Activated CD8-positive, alpha-beta memory T cell treated with anti-CD3 and anti-CD28 coated beads for 36 hours (primary cell): ENCODE data around the gene SSR4. TPM values are rescaled to one million over a fixed set of nuclear protein-coding genes. Genes with fewer than 3 reads are reported as not detected.
"Not testable (repeated sequence)": the region's sequence is repeated elsewhere in the genome, so short reads cannot be mapped to it uniquely, and the experiment has no call there.

Experiments used
- CTCF ChIA-PET: fragments of 350-600 bp; sonication (Branson Sonifier 250); formaldehyde crosslinking; loops from one replicate; lab custom pipeline; 2021; ENCODE audit warnings: antibody characterized with exemption; lab: Charles Lee
- POLR2A ChIA-PET: fragments of 350-600 bp; sonication (Branson Sonifier 250); formaldehyde crosslinking; loops from one replicate; lab custom pipeline; 2021; ENCODE audit warnings: antibody characterized with exemption; lab: Charles Lee
- total RNA-seq, 2 experiments: library from RNA; stranded (reverse); gene quantifications; one replicate each; pipeline ENCODE4 v1.2.3, GENCODE V29; 2021

SSR4 gene
- 100 to 1,000 TPM; 155 to 163 TPM for total RNA-seq

- POLR2A ChIA-PET, result interaction anchor here (1.4 kb wide), 1 partner anchor 130 kb away, joined by 7 read pairs; no protein-coding TSS in a partner anchor
Observed at GRCh38 chrX:153794018-153794896, at the start of gene SSR4, which contains the start of gene IDH3G. Gene SSR4 (plus strand): TSS chrX:153794668. CDS start chrX:153794688, 20 bp downstream. Gene IDH3G (minus strand): TSS chrX:153794375. CDS start chrX:153794326, 49 bp downstream.

GRCh38 chrX:153745067-153745433 lies 49.4 kb upstream of the SSR4 start:
- CTCF ChIA-PET, POLR2A ChIA-PET: not testable (repeated sequence)

More at GRCh38 chrX:153794018-153794896, at the start of gene SSR4, which contains the start of gene IDH3G:
- CTCF ChIA-PET, result no interaction called here

- POLR2A ChIA-PET, result no interaction called here
- CTCF ChIA-PET, result interaction anchor here (0.6 kb wide), 1 partner anchor 199 kb away, joined by 3 read pairs; no protein-coding TSS in a partner anchor
Observed at GRCh38 chrX:153746359-153746758, 48.1 kb upstream of the SSR4 start.

- CTCF ChIA-PET, result interaction anchor here (0.7 kb wide), 1 partner anchor 291 kb away, joined by 3 read pairs; no protein-coding TSS in a partner anchor
Observed at GRCh38 chrX:153746991-153747390, 47.5 kb upstream of the SSR4 start.

GRCh38 chrX:153749017-153749416 lies 45.5 kb upstream of the SSR4 start:
- POLR2A ChIA-PET, CTCF ChIA-PET: not testable (repeated sequence)

More at GRCh38 chrX:153746991-153747390, 47.5 kb upstream of the SSR4 start:
- POLR2A ChIA-PET, result not testable (repeated sequence)

- POLR2A ChIA-PET, result no interaction called here
- CTCF ChIA-PET, result no interaction called here
Observed at GRCh38 chrX:153750127-153750774, 44.2 kb upstream of the SSR4 start.

- ChIA-PET POLR2A (no interaction called here), CTCF (interaction anchor here (0.6 to 0.7 kb wide), 4 partner anchors 22 to 797 kb away, joined by 3 to 5 read pairs (median 3); no protein-coding TSS in a partner anchor)
Observed at GRCh38 chrX:153755136-153755535, 39.3 kb upstream of the SSR4 start.

GRCh38 chrX:153761863-153762262 lies 32.6 kb upstream of the SSR4 start:
- CTCF ChIA-PET, result interaction anchor here (2.2 kb wide), 1 partner anchor 187 kb away, joined by 5 read pairs; no protein-coding TSS in a partner anchor

GRCh38 chrX:153762626-153763173 lies 31.8 kb upstream of the SSR4 start:
- ChIA-PET POLR2A (no interaction called here), CTCF (interaction anchor here (1.6 to 2.3 kb wide), 3 partner anchors 160 to 186 kb away, joined by 4 to 8 read pairs (median 5); no protein-coding TSS in a partner anchor)

More at GRCh38 chrX:153761863-153762262, 32.6 kb upstream of the SSR4 start:
- POLR2A ChIA-PET, result interaction anchor here (0.6 kb wide), 1 partner anchor 177 kb away, joined by 4 read pairs; no protein-coding TSS in a partner anchor

- ChIA-PET CTCF (interaction anchor here (1.0 to 2.3 kb wide), 4 partner anchors 160 to 190 kb away, joined by 4 to 8 read pairs (median 4); no protein-coding TSS in a partner anchor), POLR2A (no interaction called here)
Observed at GRCh38 chrX:153763298-153763932, 31.1 kb upstream of the SSR4 start.

- CTCF ChIA-PET, result interaction anchor here (1.0 to 2.3 kb wide), 3 partner anchors 159 to 189 kb away, joined by 4 to 8 read pairs (median 4); no protein-coding TSS in a partner anchor
- POLR2A ChIA-PET, result no interaction called here
Observed at GRCh38 chrX:153763989-153764755, 30.3 kb upstream of the SSR4 start, which contains the start of gene PLXNB3. Gene PLXNB3 (plus strand): TSS chrX:153764249. CDS start chrX:153765536, 1,287 bp downstream.

GRCh38 chrX:153764786-153765137 lies 29.7 kb upstream of the SSR4 start:
- ChIA-PET POLR2A (no interaction called here), CTCF (interaction anchor here (1.0 kb wide), 1 partner anchor 188 kb away, joined by 4 read pairs; no protein-coding TSS in a partner anchor)

GRCh38 chrX:153765138-153766079 lies 29.1 kb upstream of the SSR4 start:
- CTCF ChIA-PET, result no interaction called here
- POLR2A ChIA-PET, result no interaction called here

- CTCF ChIA-PET, result interaction anchor here (1.2 kb wide), 1 partner anchor 36 kb away, joined by 3 read pairs; no protein-coding TSS in a partner anchor
- POLR2A ChIA-PET, result no interaction called here
Observed at GRCh38 chrX:153766098-153766817, 28.2 kb upstream of the SSR4 start.

- ChIA-PET POLR2A (no interaction called here), CTCF (interaction anchor here (1.2 kb wide), 1 partner anchor 35 kb away, joined by 3 read pairs; no protein-coding TSS in a partner anchor)
Observed at GRCh38 chrX:153766871-153767673, 27.4 kb upstream of the SSR4 start.
